Karpas-422 (cell line): ENCODE measurements around the gene ERCC2. TPM values are rescaled to one million over a fixed set of nuclear protein-coding genes. Genes with fewer than 3 reads are reported as not detected.

Experiments
- DNase-seq: peaks from one replicate; pipeline ENCODE4 v3.0.0-alpha.2; 2015
- H2AFZ ChIP-seq: fragments of 200-600 bp; sonication (generic); 2 replicates; pipeline ENCODE4 v1.6.1; 2014; ENCODE audit warnings: antibody characterized with exemption, low read length, mixed read lengths
- H3K27ac ChIP-seq: fragments of 200-600 bp; sonication (generic); 2 replicates; pipeline ENCODE4 v1.5.1; 2014; ENCODE audit warnings: mild to moderate bottlenecking, low read length, moderate library complexity
- H3K27me3 ChIP-seq: fragments of 200-600 bp; sonication (generic); 2 replicates; pipeline ENCODE4 v1.6.1; 2014; ENCODE audit warnings: low read length, mixed read lengths
- H3K36me3 ChIP-seq: fragments of 200-600 bp; sonication (generic); 2 replicates; pipeline ENCODE4 v1.6.1; 2014; ENCODE audit warnings: low read length, mixed read lengths; ENCODE audit not compliant: insufficient read depth
- H3K4me1 ChIP-seq: fragments of 200-600 bp; sonication (generic); 2 replicates; pipeline ENCODE4 v1.6.1; 2014; ENCODE audit warnings: mild to moderate bottlenecking, low read length, mixed read lengths
- H3K4me2 ChIP-seq: fragments of 200-600 bp; sonication (generic); 2 replicates; pipeline ENCODE4 v1.6.1; 2014; ENCODE audit warnings: low read length, low read depth, mild to moderate bottlenecking; ENCODE audit not compliant: poor library complexity, severe bottlenecking
- H3K4me3 ChIP-seq: fragments of 200-600 bp; sonication (generic); 2 replicates; pipeline ENCODE4 v1.5.1; 2014; ENCODE audit warnings: mild to moderate bottlenecking, antibody characterized with exemption, low read length, mixed read lengths
- H3K79me2 ChIP-seq: fragments of 200-600 bp; sonication (generic); 2 replicates; pipeline ENCODE4 v1.6.1; 2014; ENCODE audit warnings: mild to moderate bottlenecking, low read length, mixed read lengths
- H3K9ac ChIP-seq: fragments of 200-600 bp; sonication (generic); 2 replicates; pipeline ENCODE4 v1.6.0; 2014; ENCODE audit warnings: low read length
- H3K9me2 ChIP-seq: fragments of 200-600 bp; sonication (generic), shearing (Covaris generic); replicated peaks from 2 replicates; pipeline ENCODE4 v1.6.0; 2014; ENCODE audit warnings: mild to moderate bottlenecking, low read length, moderate library complexity; ENCODE audit not compliant: insufficient read depth
- H3K9me3 ChIP-seq: fragments of 300-700, 200-600 bp; sonication (generic); 2 replicates; pipeline ENCODE4 v1.6.1; 2014; ENCODE audit warnings: low read length, mixed read lengths
- H4K20me1 ChIP-seq: fragments of 200-600 bp; sonication (generic); 2 replicates; pipeline ENCODE4 v1.6.1; 2014; ENCODE audit warnings: mild to moderate bottlenecking, antibody characterized with exemption, low read length, low read depth; ENCODE audit not compliant: insufficient read depth
- total RNA-seq: library from RNA; depleted of rRNA; stranded (reverse); fragments of >200 nt; shearing (Covaris generic); gene quantifications from 2 replicates; pipeline ENCODE4 v1.2.3, GENCODE V29; 2014; ENCODE audit warnings: low replicate concordance

The ERCC2 gene
- total RNA-seq, 1 experiment from 2014 or later = 23.4 TPM

DNA sequence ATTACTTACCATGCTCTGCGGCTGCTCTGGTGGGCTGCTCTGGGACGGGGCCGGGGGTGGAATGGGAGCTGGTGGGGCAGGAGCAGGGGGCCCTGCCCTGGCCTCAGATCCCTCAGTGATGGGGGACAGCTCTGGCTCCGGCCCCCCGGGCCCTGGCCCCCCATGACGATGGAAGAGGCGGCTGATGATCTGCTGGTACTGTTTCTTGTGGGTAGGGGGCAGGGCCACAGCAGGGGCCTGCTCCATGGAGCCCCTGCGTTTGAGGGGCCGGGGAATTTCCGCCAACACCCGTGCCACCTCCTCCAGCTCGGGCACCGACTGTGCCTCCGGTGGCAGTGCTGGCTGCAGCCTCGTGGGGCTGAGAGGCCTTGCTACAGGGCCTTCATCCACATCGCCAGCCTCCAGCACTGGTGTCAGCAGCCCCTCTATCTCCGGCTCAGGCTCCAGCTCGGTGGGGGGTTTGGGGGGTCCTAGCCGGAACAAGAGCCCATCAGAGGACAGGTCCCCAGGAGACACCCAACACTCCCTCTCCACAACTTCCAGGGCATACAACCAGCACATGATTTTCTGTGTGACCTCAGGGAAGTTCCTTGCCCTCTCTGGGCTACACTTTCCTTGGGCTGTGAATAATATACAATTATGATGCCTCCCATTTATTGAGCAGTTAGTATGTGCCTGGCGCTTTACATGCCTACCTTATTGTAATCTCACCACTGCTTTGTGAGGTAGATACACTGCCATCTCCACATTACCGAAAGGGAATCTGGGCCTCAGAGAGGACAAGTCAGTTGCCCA lies 21.7 kb upstream of the ERCC2 start:
- Histone ChIP-seq H3K4me3 (no peak overlapping the region), H3K4me1 (no peaks in the 10 kb centered on the region), H3K27ac (no peak overlapping the region), H2AFZ (no peak overlapping the region), H3K4me2 (no peak overlapping the region), H3K36me3 (no peaks in the 10 kb centered on the region), H4K20me1 (no peaks in the 10 kb centered on the region), H3K79me2 (no peaks in the 10 kb centered on the region), H3K9me2 (no peaks in the 10 kb centered on the region), H3K9me3 (no peaks in the 10 kb centered on the region), H3K9ac (no peak overlapping the region), H3K27me3 (no peaks in the 10 kb centered on the region)
- no peak for DNase-seq

DNA sequence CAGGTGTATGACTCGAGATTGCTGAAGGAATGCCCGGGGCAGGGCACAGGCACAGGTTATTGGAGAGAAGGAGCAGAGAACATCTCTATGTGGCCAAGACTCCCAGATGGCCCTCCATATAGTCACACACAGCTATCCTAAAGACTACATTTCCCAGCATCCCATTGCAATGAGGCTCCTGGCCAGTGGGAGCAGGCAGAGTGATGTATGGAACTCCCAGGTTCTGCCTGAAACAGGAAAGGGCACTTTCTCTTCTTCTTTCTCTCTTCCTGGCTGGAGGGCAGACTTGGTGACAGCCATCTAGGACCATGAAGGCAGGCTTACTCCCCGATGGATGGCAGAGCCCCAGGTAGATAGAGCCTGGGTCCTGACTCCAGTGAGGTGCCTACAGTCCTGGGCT lies 21.0 kb upstream of the ERCC2 start:
- DNase-seq = peak; percentile 61
- H3K27ac ChIP-seq = no peak overlapping the region
- H3K9me2 ChIP-seq = no peaks in the 10 kb centered on the region
- H3K9me3 ChIP-seq = no peaks in the 10 kb centered on the region
- H3K4me3 ChIP-seq = no peak overlapping the region
- H3K4me1 ChIP-seq = no peaks in the 10 kb centered on the region
- no peaks in the 10 kb centered on the region for H4K20me1 ChIP-seq
- no peak overlapping the region for H2AFZ ChIP-seq
- H3K36me3 ChIP-seq = no peaks in the 10 kb centered on the region
- H3K27me3 ChIP-seq = no peaks in the 10 kb centered on the region
- H3K4me2 ChIP-seq = no peak overlapping the region
- no peak overlapping the region for H3K9ac ChIP-seq
- no peaks in the 10 kb centered on the region for H3K79me2 ChIP-seq

DNA sequence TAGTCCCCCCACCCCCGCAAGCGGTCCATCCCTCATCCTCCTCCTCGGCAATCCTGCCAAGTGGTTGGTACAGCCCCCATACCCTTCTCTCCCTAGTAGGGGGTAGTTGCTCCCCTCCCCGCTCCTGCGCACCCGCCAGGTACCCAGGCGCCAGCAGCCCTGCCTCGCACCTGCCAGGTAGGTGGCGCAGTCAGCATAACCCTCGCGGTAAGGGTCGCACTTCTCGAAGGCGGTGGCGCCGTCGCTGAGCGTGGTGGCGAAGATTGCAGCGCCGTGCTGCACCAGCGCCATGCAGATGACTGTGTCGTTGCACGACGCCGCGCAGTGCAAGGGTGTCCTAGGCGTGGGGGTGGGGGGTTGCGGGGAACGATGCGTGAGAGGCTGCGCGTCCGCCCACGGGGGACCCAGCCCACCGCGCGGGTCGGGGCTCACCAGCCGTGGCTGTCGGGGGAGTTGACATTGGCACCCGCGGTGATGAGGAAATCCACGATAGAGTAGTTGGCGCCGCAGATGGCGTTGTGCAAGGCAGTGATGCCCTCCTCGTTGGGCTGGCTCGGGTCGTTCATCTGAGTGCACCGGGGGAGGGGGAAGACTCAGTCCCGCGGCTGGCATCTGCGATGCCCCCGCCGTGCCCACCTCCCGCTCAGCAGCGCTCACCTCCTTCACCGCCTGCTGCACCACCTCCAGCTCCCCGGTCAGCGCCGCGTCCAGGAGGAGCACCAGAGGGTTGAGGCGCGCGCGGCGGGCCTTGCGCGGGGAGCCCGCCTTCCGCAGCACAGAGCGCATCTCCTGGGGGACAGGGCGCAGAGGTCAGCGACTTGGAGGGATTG lies 15.2 kb upstream of the ERCC2 start:
- no peak for DNase-seq
- Histone ChIP-seq H3K4me2 (no peak overlapping the region), H3K36me3 (no peaks in the 10 kb centered on the region), H3K27me3 (no peaks in the 10 kb centered on the region), H3K9me2 (no peaks in the 10 kb centered on the region), H3K9ac (no peak overlapping the region), H3K4me3 (no peak overlapping the region), H2AFZ (no peak overlapping the region), H3K9me3 (no peaks in the 10 kb centered on the region), H3K4me1 (no peaks in the 10 kb centered on the region), H4K20me1 (no peaks in the 10 kb centered on the region), H3K27ac (no peak overlapping the region), H3K79me2 (no peaks in the 10 kb centered on the region)

DNA sequence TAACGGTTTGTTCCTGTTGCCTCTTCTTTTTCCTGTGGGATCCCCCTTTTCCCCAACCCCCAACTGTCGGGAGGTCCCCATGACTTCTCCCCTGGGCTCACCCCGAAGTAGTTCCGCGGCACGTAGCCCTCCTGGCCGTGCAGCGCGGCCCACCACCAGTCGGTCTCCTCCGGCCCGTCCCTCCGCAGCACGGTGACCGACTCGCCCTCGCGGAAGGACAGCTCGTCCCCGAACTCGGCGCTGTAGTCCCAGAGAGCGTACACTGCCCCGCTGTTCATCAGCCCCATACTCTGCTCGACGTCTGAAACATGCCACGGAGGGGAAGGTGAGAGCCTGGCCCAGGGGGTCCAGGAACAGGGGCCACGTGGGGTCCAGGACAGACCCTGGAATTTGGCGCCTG lies 12.1 kb upstream of the ERCC2 start:
- H2AFZ ChIP-seq = no peak overlapping the region
- no peaks in the 10 kb centered on the region for H3K36me3 ChIP-seq
- H3K4me2 ChIP-seq = no peak overlapping the region
- H3K9ac ChIP-seq = no peak overlapping the region
- no peaks in the 10 kb centered on the region for H3K79me2 ChIP-seq
- H3K9me3 ChIP-seq = no peaks in the 10 kb centered on the region
- DNase-seq = no peak
- no peak overlapping the region for H3K4me3 ChIP-seq
- no peaks in the 10 kb centered on the region for H4K20me1 ChIP-seq
- no peaks in the 10 kb centered on the region for H3K4me1 ChIP-seq
- H3K27me3 ChIP-seq = no peaks in the 10 kb centered on the region
- H3K9me2 ChIP-seq = no peaks in the 10 kb centered on the region
- H3K27ac ChIP-seq = no peak overlapping the region

DNA sequence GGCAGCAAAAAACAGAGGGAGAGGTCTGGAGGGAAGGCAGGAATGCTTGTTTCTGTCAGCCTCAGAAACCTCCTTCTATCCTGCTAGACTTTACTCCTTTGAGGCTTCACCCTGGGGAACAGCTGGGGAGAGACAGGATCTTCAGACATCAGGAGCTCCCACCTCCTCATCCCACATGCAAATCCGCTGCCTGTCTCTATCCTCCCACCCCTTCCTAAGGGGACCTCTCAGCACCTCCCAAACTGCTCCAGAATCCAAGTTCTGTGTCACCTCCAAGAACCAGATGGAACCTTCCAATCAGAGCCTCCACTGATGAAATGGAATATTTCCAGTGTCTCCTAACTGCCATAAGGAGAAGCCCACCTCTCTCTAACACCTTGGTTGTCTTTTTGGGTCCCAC lies 9.7 kb upstream of the ERCC2 start:
- Histone ChIP-seq H3K27me3 (no peaks in the 10 kb centered on the region), H4K20me1 (no peaks in the 10 kb centered on the region), H3K4me1 (no peaks in the 10 kb centered on the region), H3K9ac (no peak overlapping the region), H3K4me2 (no peak overlapping the region), H3K9me3 (no peaks in the 10 kb centered on the region), H3K9me2 (no peaks in the 10 kb centered on the region), H3K79me2 (no peaks in the 10 kb centered on the region), H2AFZ (no peak overlapping the region), H3K36me3 (no peaks in the 10 kb centered on the region), H3K27ac (no peak overlapping the region), H3K4me3 (no peak overlapping the region)
- no peak for DNase-seq

DNA sequence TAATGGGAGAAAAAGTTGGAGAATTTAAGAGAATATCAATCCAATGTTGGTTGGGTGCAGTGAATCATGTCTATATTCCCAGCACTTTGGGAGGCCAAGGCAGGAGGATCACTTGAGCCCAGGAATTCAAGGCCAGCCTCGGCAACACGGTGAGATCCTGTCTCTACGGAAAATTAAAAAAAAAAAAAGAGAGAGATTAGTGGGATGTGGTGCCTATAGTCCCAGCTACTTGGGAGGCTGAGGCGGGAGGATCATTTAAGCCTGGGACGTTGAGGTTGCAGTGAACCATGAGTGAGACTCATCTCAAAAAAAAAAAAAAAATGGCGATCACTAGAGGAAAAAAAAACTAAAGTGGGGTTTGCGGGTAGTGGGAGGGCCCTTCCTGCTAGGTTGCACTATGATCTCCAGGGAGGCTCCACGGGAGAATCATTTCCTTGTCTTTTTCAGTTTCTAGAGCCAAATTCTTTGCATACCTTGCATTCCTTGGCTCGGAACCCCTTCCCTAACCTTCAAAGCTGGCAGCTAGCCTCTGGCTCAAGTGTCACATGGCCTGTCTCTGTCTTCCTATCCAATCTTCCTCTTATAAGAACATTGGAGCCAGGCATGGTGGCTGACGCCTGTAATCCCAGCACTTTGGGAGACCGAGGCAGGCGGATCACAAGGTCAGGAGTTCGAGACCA lies 5.8 kb upstream of the ERCC2 start:
- no peak for DNase-seq
- Histone ChIP-seq H3K9ac (no peak overlapping the region), H3K27ac (no peak overlapping the region), H3K4me1 (peaks cover 4% of the 10 kb centered on the region; the same call in 1 of the 2 replicates), H4K20me1 (no peaks in the 10 kb centered on the region), H3K27me3 (no peaks in the 10 kb centered on the region), H3K79me2 (no peaks in the 10 kb centered on the region), H3K9me3 (no peaks in the 10 kb centered on the region), H3K4me3 (no peak overlapping the region), H3K4me2 (no peak overlapping the region), H3K36me3 (no peaks in the 10 kb centered on the region), H2AFZ (no peak overlapping the region), H3K9me2 (no peaks in the 10 kb centered on the region)

DNA sequence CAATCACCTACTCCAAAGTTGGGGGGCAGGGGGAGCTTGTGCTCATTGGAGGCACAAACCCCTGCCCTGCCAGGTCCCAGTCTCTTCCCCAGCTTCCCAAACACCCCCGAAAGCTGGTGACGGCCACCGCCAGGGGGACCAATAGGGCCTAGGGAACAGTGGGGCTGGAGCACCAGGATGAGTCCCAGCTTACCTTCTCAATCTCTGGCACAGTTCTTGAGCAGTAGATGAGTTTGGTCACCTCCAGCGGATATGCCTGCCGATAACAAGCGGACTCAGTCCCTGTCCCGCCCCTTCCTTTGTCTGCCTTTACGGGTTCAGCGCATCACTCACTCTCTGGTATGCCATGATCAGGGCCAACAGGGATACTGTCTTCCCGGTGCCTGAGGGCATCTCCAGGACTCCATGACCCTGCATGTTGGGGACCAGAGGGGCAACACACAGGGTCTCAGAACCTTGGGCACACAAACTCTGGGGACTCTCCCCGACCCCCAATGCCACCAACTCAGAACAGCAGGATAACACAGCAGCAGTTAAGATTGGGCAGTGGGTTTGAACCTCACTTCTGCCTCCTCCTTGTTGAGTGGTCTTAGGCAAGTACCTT lies 1.5 kb downstream of the ERCC2 start:
- DNase-seq = no peak
- Histone ChIP-seq H3K27ac (no peak overlapping the region), H3K79me2 (peaks cover 21% of the 10 kb centered on the region), H3K9ac (no peak overlapping the region), H3K4me3 (peak overlapping the region; percentile 93), H3K4me2 (peak overlapping the region; percentile 79), H3K9me3 (no peaks in the 10 kb centered on the region), H3K4me1 (peaks cover 19% of the 10 kb centered on the region), H3K9me2 (no peaks in the 10 kb centered on the region), H3K36me3 (no peaks in the 10 kb centered on the region), H4K20me1 (no peaks in the 10 kb centered on the region), H2AFZ (no peak overlapping the region), H3K27me3 (no peaks in the 10 kb centered on the region)

DNA sequence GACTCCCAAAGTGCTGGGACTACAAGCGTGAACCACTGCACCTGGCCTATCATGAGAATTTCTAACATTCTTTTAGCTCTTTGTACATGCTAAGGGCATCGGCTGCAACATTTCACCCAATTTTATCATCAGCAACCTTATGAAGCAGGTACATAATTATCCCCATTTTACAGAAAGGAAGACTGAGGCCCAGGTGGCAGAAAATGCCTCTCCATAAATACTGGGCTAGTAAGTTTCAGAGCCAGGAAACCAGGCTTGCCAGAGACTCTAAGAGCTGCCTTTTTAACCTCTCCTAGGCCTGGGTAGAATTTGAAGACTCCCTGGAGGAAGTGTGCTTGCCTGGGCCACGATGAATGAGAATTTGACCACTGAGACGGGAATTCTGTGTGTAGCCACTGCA lies 2.2 kb downstream of the ERCC2 start:
- Histone ChIP-seq H3K79me2 (peaks cover 21% of the 10 kb centered on the region), H3K4me3 (no peak overlapping the region), H3K4me2 (no peak overlapping the region), H3K27me3 (no peaks in the 10 kb centered on the region), H3K36me3 (no peaks in the 10 kb centered on the region), H3K27ac (no peak overlapping the region), H2AFZ (no peak overlapping the region), H4K20me1 (no peaks in the 10 kb centered on the region), H3K9me3 (no peaks in the 10 kb centered on the region), H3K4me1 (peaks cover 19% of the 10 kb centered on the region), H3K9me2 (no peaks in the 10 kb centered on the region), H3K9ac (no peak overlapping the region)
- DNase-seq = no peak
